GM10248 (cell line): ENCODE data around the gene SPTB.

Experiments
- CTCF ChIA-PET: fragments of 300-600 bp; sonication (Branson Sonifier 250); formaldehyde crosslinking; extraction: SDS; loops from one replicate; lab custom pipeline; 2021; ENCODE audit warnings: antibody characterized with exemption; lab: Yijun Ruan, JAX
- POLR2A ChIA-PET: fragments of 350-650 bp; sonication (Branson Sonifier 250); formaldehyde crosslinking; extraction: SDS; loops from one replicate; lab custom pipeline; 2020; ENCODE audit warnings: antibody characterized with exemption; lab: Yijun Ruan, JAX
- DNase-seq: peaks from one replicate; pipeline ENCODE4 v3.0.0; 2012; ENCODE audit errors: extremely low spot score
- TF ChIP-seq, protein P1 (sequence below): IDR thresholded peaks from 2 replicates; pipeline ENCODE4 v1.5.1; 2012; ENCODE audit warnings: mild to moderate bottlenecking, low read depth; ENCODE audit errors: extremely low read depth, missing control alignments, control extremely low read depth

Gene SPTB

DNA sequence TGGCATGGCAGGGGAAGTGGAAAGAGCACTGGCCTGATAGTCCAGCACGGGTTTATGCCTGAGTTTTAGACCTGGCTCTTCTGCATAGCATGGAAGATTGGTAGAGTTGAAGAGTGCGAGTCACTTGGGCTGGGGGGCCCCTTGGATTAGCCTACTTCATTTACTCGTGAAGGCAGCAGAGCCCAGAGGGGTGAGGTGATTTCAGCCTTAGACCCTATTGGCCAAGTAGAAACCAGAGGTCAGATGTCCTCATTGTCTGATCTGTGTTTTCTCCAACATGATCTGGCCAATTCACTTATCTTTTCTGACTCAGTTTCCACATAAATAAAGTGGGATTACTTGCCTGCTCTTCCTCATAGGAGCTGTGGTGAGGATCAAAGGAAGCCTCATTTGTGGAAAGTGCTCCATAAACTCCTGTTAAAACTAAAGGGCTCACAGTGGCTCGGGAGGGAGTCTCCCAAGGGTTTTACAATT lies 173.6 kb downstream of the SPTB start:
- POLR2A ChIA-PET, result no interaction called here
- TF ChIP-seq, protein P1, sequence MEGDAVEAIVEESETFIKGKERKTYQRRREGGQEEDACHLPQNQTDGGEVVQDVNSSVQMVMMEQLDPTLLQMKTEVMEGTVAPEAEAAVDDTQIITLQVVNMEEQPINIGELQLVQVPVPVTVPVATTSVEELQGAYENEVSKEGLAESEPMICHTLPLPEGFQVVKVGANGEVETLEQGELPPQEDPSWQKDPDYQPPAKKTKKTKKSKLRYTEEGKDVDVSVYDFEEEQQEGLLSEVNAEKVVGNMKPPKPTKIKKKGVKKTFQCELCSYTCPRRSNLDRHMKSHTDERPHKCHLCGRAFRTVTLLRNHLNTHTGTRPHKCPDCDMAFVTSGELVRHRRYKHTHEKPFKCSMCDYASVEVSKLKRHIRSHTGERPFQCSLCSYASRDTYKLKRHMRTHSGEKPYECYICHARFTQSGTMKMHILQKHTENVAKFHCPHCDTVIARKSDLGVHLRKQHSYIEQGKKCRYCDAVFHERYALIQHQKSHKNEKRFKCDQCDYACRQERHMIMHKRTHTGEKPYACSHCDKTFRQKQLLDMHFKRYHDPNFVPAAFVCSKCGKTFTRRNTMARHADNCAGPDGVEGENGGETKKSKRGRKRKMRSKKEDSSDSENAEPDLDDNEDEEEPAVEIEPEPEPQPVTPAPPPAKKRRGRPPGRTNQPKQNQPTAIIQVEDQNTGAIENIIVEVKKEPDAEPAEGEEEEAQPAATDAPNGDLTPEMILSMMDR, result no peak
- no peak for DNase-seq
- CTCF ChIA-PET, result no interaction called here

DNA sequence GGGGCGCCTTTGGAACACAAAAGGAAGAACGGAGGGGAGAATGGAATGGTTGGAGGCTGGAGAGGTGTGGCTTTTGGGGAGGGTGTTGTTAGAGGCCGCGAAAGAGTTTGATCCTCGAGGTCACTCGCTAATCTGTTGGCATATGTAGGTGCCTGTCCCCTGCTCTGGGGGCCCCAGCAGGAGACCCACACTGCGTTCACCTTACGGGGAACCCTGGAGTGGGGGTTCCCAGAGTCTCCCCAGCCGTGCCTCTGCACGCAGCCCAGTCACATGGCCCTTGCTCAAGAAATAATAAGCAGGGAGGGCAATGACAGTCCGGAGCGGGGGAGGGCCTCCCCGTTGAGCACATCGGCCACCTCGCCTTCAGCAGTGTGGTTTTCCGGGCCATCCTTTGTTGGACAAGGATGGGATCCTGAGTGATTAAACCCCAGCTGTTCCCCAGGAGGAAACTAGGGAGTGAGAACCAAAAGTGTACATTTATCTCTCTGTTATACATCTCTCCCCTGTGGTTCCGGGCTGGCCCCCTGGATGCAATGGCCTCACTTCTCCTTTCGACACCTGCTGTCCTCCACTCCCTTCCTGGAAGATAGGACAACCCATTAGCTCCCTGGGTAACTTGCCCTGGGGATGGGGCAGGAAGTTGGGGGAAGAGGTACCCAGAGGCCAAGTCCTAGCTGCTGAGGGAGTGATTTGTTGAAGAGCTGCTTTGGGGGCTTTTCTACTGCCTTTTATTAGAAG lies 174.2 kb downstream of the SPTB start:
- TF ChIP-seq, protein P1, result no peak
- ChIA-PET POLR2A (no interaction called here), CTCF (interaction anchor here (0.9 kb wide), 1 partner anchor 28 kb away, joined by 3 read pairs; no protein-coding TSS in a partner anchor)
- DNase-seq, result no peak

DNA sequence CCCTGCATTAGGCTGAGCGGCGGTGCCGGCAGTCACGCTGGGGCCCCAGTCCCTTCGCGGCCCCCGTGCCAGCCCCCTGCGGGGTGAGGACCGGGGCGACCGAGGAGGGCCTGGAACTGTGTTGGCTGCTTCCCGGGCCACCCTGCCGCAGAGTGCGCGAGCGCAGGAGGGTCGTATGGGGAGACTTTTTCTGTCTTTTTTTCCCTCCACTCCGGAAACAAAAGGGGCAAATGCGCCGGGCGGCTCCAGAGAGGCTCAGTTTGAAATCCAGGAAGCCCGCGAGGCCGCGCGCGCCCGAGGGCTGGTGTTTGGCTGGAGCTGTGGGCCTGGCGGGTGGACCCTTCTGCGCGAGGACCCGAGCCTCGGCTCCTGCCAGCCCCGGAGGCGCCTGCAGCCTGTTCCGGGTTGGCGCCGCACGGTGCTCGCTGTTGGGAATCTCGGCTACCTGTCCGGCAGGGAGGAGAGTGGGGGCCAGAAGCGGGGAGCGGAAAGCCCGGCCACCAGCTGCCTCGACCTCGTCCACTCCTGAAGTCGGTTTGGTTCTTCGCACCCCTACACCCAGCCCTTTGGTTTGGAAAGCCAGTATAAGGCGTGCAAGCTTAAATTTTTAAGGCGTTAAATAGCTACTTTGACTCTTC lies 174.8 kb downstream of the SPTB start:
- ChIA-PET CTCF (interaction anchor here (0.9 to 1.4 kb wide), 2 partner anchors 27 to 69 kb away, joined by 3 read pairs; no protein-coding TSS in a partner anchor), POLR2A (no interaction called here)
- TF ChIP-seq, protein P1, result no peak
- DNase-seq, result no peak

DNA sequence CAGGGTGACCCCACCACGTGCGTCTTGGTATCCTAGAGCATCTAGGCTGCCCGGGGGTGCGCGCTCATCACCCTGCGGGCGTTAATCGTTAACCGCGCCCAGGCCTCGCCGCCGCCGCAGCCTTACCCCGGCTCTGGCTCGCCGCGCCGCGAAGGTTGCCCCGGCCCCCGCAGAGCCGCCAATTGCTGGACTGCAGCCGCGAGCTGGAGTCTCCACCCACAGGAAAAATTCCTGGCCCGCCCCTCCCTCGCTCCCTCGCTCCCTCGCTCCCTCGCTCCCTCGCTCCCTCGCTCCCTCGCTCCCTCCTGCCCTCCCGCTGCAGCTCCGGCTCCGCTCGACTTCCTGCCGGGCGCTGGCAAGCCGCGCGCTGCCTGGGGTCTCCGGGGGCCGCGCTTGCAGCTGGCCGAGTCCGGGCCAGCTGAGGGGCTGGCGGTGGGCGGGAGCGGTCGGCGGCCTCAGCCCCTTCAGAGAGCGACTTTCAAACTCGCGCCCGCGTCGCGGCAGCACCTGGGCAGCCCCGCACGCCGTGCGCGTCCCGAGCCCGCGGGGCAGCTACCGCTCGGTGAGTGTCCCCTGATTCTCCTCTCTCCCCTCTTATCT lies 175.5 kb downstream of the SPTB start, which contains the start of gene PLEKHG3:
TSS of gene PLEKHG3 (plus strand) at position 282 of the 600 bp plus-strand sequence. CDS start 23,208 bp downstream, outside the sequence.
- DNase-seq, result no peak
- ChIA-PET CTCF (interaction anchor here (0.9 to 1.4 kb wide), 2 partner anchors 27 to 68 kb away, joined by 3 read pairs; no protein-coding TSS in a partner anchor), POLR2A (no interaction called here)
- TF ChIP-seq, protein P1, result no peak

DNA sequence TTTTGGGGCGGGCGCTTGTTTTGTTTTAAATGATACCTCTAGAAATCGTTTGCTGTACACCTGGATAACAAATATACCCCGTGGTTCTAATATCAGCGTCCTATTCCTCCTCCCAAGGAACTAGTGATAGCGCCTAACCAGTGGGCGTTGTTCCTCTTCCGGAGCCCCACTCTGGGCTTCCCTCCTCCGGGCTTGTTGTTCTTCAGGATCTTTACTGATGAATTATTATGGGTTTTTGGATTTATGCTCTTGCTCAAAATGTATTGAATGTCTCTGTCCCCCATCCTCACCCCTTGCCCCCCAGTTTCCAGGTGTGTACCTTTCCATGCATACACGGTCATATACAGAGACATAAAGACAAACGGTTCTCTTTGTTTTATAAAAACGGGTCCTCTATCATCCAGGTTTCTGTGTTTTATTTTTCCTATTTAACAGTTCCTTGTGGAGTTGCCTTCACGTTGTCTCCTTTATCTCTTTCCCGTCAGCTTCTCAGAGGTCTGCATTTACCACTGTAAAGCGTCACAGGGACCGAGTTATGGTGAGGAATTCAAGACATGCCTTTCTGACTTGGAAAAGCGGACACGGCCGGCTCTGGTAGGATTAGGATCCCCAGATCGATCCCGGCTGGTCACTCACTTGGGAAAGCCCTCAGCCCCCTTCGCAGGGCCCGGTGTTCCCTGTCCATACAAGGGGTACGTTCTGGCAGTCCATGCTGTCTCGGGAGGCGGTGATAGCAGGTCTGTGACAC lies 176.1 kb downstream of the SPTB start:
- ChIA-PET CTCF (interaction anchor here (1.4 kb wide), 1 partner anchor 67 kb away, joined by 3 read pairs; no protein-coding TSS in a partner anchor), POLR2A (no interaction called here)
- TF ChIP-seq, protein P1, result no peak
- DNase-seq, result no peak
